Activated B cell treated with CpG ODN at 0.5 μM for 24 hours (primary cell): ENCODE results near the gene POMC. TPM values are rescaled to one million over a fixed set of nuclear protein-coding genes. Genes with fewer than 3 reads are reported as not detected.

Experiments used
- ATAC-seq: fragments of 200-7000 bp; cut with Tn5 transposase; one replicate; pipeline ENCODE4 v1.10.0; 2021; ENCODE audit warnings: low read depth, mild to moderate bottlenecking, moderate library complexity
- CTCF ChIA-PET: fragments of 350-600 bp; sonication (Branson Sonifier 250); formaldehyde crosslinking; loops from one replicate; lab custom pipeline; 2021; ENCODE audit warnings: antibody characterized with exemption; lab: Charles Lee
- POLR2A ChIA-PET: fragments of 350-600 bp; sonication (Branson Sonifier 250); formaldehyde crosslinking; loops from one replicate; lab custom pipeline; 2021; ENCODE audit warnings: antibody characterized with exemption; lab: Charles Lee
- DNase-seq: peaks from one replicate; pipeline ENCODE4 v3.0.0; 2022
- H3K27ac Mint-ChIP-seq: one replicate; pipeline ENCODE4 v1.8.0; 2020; ENCODE audit warnings: mixed read lengths
- H3K27me3 Mint-ChIP-seq: one replicate; pipeline ENCODE4 v1.8.0; 2021; ENCODE audit warnings: mixed read lengths
- H3K36me3 Mint-ChIP-seq: one replicate; pipeline ENCODE4 v1.8.0; 2021; ENCODE audit warnings: low read depth, mixed read lengths
- H3K4me1 Mint-ChIP-seq: one replicate; pipeline ENCODE4 v1.8.0; 2021; ENCODE audit warnings: mixed read lengths
- H3K4me3 Mint-ChIP-seq: one replicate; pipeline ENCODE4 v1.8.0; 2020; ENCODE audit warnings: mild to moderate bottlenecking, mixed read lengths
- H3K9me3 Mint-ChIP-seq: one replicate; pipeline ENCODE4 v1.8.0; 2020; ENCODE audit warnings: mixed read lengths
- CTCF ChIP-seq: fragments of 200-600 bp; IDR thresholded peaks from one replicate; pipeline ENCODE4 v1.8.0; 2022; ENCODE audit warnings: antibody characterized with exemption, mild to moderate bottlenecking
- intact Hi-C: fragments of 100-400 bp; cut with micrococcal nuclease; formaldehyde crosslinking; loops from one replicate; pipeline ENCODE4 v1.15.1; 2024
- total RNA-seq: library from RNA; stranded (reverse); gene quantifications from 2 replicates; pipeline ENCODE4 v1.2.3, GENCODE V29; 2022

Gene POMC
- total RNA-seq, 1 donor from 2014 or later, result 3.2 TPM

- peaks cover 12% of the 10 kb centered on the region for H3K27me3 Mint-ChIP-seq
- peaks cover 6% of the 10 kb centered on the region for H3K4me1 Mint-ChIP-seq
- no peak for ATAC-seq
- CTCF ChIA-PET, result no interaction called here
- H3K4me3 Mint-ChIP-seq, result no peak overlapping the region
- no peaks in the 10 kb centered on the region for H3K36me3 Mint-ChIP-seq
- DNase-seq, result no peak
- H3K27ac Mint-ChIP-seq, result no peak overlapping the region
- POLR2A ChIA-PET, result no interaction called here
- no peak for TF ChIP-seq CTCF
- H3K9me3 Mint-ChIP-seq, result no peaks in the 10 kb centered on the region
- intact Hi-C loops, result no loop called here
Measured at GRCh38 chr2:25125976-25126375, 42.4 kb downstream of the POMC start.

- intact Hi-C loops, result no loop called here
Measured at GRCh38 chr2:25125189-25125588, 43.2 kb downstream of the POMC start.

GRCh38 chr2:25123682-25124081 lies 44.7 kb downstream of the POMC start:
- ChIA-PET POLR2A (no interaction called here), CTCF (interaction anchor here (1.2 kb wide), 1 partner anchor 714 kb away, joined by 3 read pairs; no protein-coding TSS in a partner anchor)
- no peak for DNase-seq
- intact Hi-C loops, result no loop called here
- no peaks in the 10 kb centered on the region for H3K9me3 Mint-ChIP-seq
- H3K4me3 Mint-ChIP-seq, result no peak overlapping the region
- H3K27me3 Mint-ChIP-seq, result peaks cover 6% of the 10 kb centered on the region
- no peak for TF ChIP-seq CTCF
- ATAC-seq, result no peak
- no peaks in the 10 kb centered on the region for H3K36me3 Mint-ChIP-seq
- H3K27ac Mint-ChIP-seq, result no peak overlapping the region
- no peaks in the 10 kb centered on the region for H3K4me1 Mint-ChIP-seq

More at GRCh38 chr2:25125189-25125588, 43.2 kb downstream of the POMC start:
- CTCF ChIA-PET, result no interaction called here
- DNase-seq (no peak), ATAC-seq (no peak)
- no peak overlapping the region for H3K27ac Mint-ChIP-seq
- no peak for TF ChIP-seq CTCF
- no peaks in the 10 kb centered on the region for H3K36me3 Mint-ChIP-seq
- no peaks in the 10 kb centered on the region for H3K9me3 Mint-ChIP-seq
- H3K4me1 Mint-ChIP-seq, result peaks cover 6% of the 10 kb centered on the region
- H3K4me3 Mint-ChIP-seq, result no peak overlapping the region
- POLR2A ChIA-PET, result no interaction called here
- H3K27me3 Mint-ChIP-seq, result peaks cover 6% of the 10 kb centered on the region

- H3K4me3 Mint-ChIP-seq, result no peak overlapping the region
- intact Hi-C loops, result no loop called here
- H3K4me1 Mint-ChIP-seq, result no peaks in the 10 kb centered on the region
- DNase-seq (no peak), ATAC-seq (no peak)
- ChIA-PET CTCF (no interaction called here), POLR2A (no interaction called here)
- H3K27ac Mint-ChIP-seq, result no peak overlapping the region
- H3K27me3 Mint-ChIP-seq, result peaks cover 6% of the 10 kb centered on the region
- no peak for TF ChIP-seq CTCF
- H3K36me3 Mint-ChIP-seq, result no peaks in the 10 kb centered on the region
- no peaks in the 10 kb centered on the region for H3K9me3 Mint-ChIP-seq
Measured at GRCh38 chr2:25122367-25122766, 46.0 kb downstream of the POMC start.

GRCh38 chr2:25119263-25119662 lies 49.1 kb downstream of the POMC start:
- Mint-ChIP-seq H3K4me1 (no peaks in the 10 kb centered on the region), H3K27me3 (peaks cover 8% of the 10 kb centered on the region), H3K36me3 (no peaks in the 10 kb centered on the region), H3K9me3 (no peaks in the 10 kb centered on the region), H3K27ac (no peak overlapping the region), H3K4me3 (no peak overlapping the region)
- intact Hi-C loops, result no loop called here
- ChIA-PET POLR2A (no interaction called here), CTCF (interaction anchor here (1.9 kb wide), 1 partner anchor 10 kb away, joined by 9 read pairs; no protein-coding TSS in a partner anchor)
- no peak for TF ChIP-seq CTCF
- ATAC-seq (no peak), DNase-seq (no peak)
